Keratinocyte (primary cell): Measurements from ENCODE around the gene WDPCP. TPM values are rescaled to one million over a fixed set of nuclear protein-coding genes. Genes with fewer than 3 reads are reported as not detected.

Source experiments
- DNase-seq: peaks from one replicate; pipeline ENCODE4 v3.0.0-alpha.2; 2011; ENCODE audit warnings: low read depth, missing footprints, low spot score
- FAIRE-seq: peaks from 2 replicates; lab custom pipeline; 2011; peaks lifted over from hg19 to GRCh38; lab: Jason Lieb, UNC
- H2AFZ ChIP-seq: 2 replicates; pipeline ENCODE4 v1.6.0; 2012; ENCODE audit warnings: low read length, control low read depth, inconsistent platforms; ENCODE audit not compliant: control insufficient read depth
- H3K27ac ChIP-seq: 2 replicates; pipeline ENCODE4 v1.5.1; 2011; ENCODE audit warnings: low read length; ENCODE audit not compliant: control insufficient read depth, insufficient read depth
- H3K27me3 ChIP-seq: 3 replicates; pipeline ENCODE4 v1.6.0; 2011; ENCODE audit warnings: low read length; ENCODE audit not compliant: control insufficient read depth, insufficient read depth; ENCODE audit errors: extremely low read depth
- H3K36me3 ChIP-seq, 2 experiments: 2 replicates in 1 of 2; 3 replicates in 1 of 2; pipeline ENCODE4 v1.5.1; 2011; ENCODE audit warnings: low read length in 2 of 2, mild to moderate bottlenecking in 1 of 2; ENCODE audit not compliant: control insufficient read depth in 2 of 2, insufficient read depth in 2 of 2; ENCODE audit errors: extremely low read depth in 1 of 2
- H3K4me1 ChIP-seq: 3 replicates; pipeline ENCODE4 v1.5.1; 2011; ENCODE audit warnings: low read length; ENCODE audit not compliant: control insufficient read depth, insufficient read depth; ENCODE audit errors: extremely low read depth
- H3K4me2 ChIP-seq: 3 replicates; pipeline ENCODE4 v1.6.0; 2011; ENCODE audit warnings: low read depth, low read length; ENCODE audit not compliant: control insufficient read depth, insufficient read depth; ENCODE audit errors: extremely low read depth
- H3K4me3 ChIP-seq, 3 experiments: fragments of 200-600 bp in 1 of 3; sonication (generic) in 1 of 3; 2 replicates in 2 of 3; 3 replicates in 1 of 3; pipeline ENCODE4 v1.5.1; 2011 to 2016; ENCODE audit warnings: low read length in 3 of 3, mild to moderate bottlenecking in 3 of 3, control low read depth in 2 of 3, inconsistent platforms in 1 of 3, low read depth in 1 of 3, mixed read lengths in 1 of 3, mixed run types in 1 of 3, moderate library complexity in 1 of 3; ENCODE audit not compliant: control insufficient read depth in 2 of 3, insufficient read depth in 2 of 3; ENCODE audit errors: extremely low read depth in 1 of 3
- H3K79me2 ChIP-seq: 2 replicates; pipeline ENCODE4 v1.6.0; 2012; ENCODE audit warnings: low read length; ENCODE audit not compliant: control insufficient read depth, insufficient read depth
- H3K9ac ChIP-seq: 3 replicates; pipeline ENCODE4 v1.6.0; 2011; ENCODE audit warnings: low read length; ENCODE audit not compliant: control insufficient read depth, insufficient read depth; ENCODE audit errors: extremely low read depth
- H3K9me1 ChIP-seq: 3 replicates; pipeline ENCODE4 v1.6.0; 2011; ENCODE audit warnings: low read length; ENCODE audit not compliant: control insufficient read depth, insufficient read depth; ENCODE audit errors: extremely low read depth
- H3K9me3 ChIP-seq: 2 replicates; pipeline ENCODE4 v1.5.1; 2012; ENCODE audit warnings: low read depth, low read length; ENCODE audit not compliant: control insufficient read depth
- H4K20me1 ChIP-seq: 3 replicates; pipeline ENCODE4 v1.6.0; 2011; ENCODE audit warnings: low read length; ENCODE audit not compliant: control insufficient read depth, insufficient read depth; ENCODE audit errors: extremely low read depth
- EZH2 ChIP-seq: IDR thresholded peaks from one replicate; pipeline ENCODE4 v1.6.1; 2012; ENCODE audit warnings: inconsistent platforms, mild to moderate bottlenecking, low read length, moderate library complexity
- dilution Hi-C: fragments of 300-500 bp; cut with MboI; formaldehyde crosslinking; loops from one replicate; pipeline ENCODE4 v1.7.0; 2020; ENCODE audit warnings: low sequenced_read_pairs; ENCODE audit not compliant: extremely low pct_ligation_motif_present
- polyA plus RNA-seq, 5 experiments: library from polyadenylated mRNA; depleted of rRNA in 3 of 5; stranded (reverse) in 3 of 5; stranded (forward) in 1 of 5; unstranded in 1 of 5; fragments of >200 nt; gene quantifications; 1 replicate in 1 of 5; 2 replicates in 3 of 5; 3 replicates in 1 of 5; pipeline versions ENCODE4 v1.2.1 to v1.2.3, GENCODE V29; 2011 to 2012; ENCODE audit warnings: missing spikeins in 2 of 5, low read depth in 1 of 5, low replicate concordance in 1 of 5
- TF ChIP-seq, protein P1 (sequence below), 3 experiments: IDR thresholded peaks in 1 of 3; conservative IDR thresholded peaks in 1 of 3; optimal IDR thresholded peaks in 1 of 3; 2 replicates in 2 of 3; 3 replicates in 1 of 3; pipeline versions ENCODE3 to v1.5.1; 2011; ENCODE audit warnings: low read length in 3 of 3, mild to moderate bottlenecking in 3 of 3, moderate library complexity in 2 of 3, control low read depth in 1 of 3, inconsistent platforms in 1 of 3; ENCODE audit not compliant: insufficient read depth in 2 of 3; ENCODE audit errors: extremely low read depth in 1 of 3

Gene WDPCP
- polyA plus RNA-seq, 1 donor (not counting 4 experiments of a cell fraction or from before 2014, with no cell fraction given): 2.9 TPM

DNA sequence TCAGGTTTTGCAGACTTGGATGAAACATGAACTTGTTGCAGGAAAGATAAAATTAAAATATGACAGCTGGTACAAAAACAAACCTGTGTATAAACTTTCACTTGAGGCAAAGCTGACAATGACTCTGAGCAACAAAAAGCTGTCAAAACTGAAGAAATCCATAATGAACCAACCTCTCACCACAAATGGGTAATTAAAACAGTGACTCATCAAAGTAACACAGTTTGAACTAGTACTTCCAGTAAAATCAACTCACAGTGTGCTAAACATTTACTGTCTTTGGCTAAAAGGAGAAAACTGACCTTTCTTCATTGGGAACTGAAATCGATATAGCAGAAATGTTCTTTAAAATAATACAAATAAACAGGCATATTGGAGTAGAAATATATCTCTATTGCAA lies 209.7 kb downstream of the WDPCP start:
- H3K27ac ChIP-seq: no peak overlapping the region
- peak overlapping the region; percentile 27 for H3K4me2 ChIP-seq
- no peak for DNase-seq

DNA sequence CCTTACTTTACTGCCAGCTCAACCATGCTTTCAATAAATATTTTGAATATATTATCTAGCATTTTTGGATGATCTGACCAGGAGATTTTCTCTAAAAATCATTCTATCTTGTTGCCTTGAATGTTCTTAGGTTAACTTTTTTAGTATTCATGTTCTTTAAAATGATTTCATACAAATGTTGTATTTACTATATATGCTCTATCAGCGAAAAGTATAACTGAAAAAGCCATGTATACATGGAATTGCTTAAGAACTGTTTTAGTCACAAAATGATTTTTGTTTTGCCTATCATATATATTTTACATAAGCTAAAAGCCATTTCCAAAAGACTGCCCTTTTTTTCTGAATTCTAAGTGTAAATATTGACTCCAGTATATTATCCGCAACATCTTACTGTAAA lies 213.9 kb downstream of the WDPCP start:
- TF ChIP-seq, protein P1, sequence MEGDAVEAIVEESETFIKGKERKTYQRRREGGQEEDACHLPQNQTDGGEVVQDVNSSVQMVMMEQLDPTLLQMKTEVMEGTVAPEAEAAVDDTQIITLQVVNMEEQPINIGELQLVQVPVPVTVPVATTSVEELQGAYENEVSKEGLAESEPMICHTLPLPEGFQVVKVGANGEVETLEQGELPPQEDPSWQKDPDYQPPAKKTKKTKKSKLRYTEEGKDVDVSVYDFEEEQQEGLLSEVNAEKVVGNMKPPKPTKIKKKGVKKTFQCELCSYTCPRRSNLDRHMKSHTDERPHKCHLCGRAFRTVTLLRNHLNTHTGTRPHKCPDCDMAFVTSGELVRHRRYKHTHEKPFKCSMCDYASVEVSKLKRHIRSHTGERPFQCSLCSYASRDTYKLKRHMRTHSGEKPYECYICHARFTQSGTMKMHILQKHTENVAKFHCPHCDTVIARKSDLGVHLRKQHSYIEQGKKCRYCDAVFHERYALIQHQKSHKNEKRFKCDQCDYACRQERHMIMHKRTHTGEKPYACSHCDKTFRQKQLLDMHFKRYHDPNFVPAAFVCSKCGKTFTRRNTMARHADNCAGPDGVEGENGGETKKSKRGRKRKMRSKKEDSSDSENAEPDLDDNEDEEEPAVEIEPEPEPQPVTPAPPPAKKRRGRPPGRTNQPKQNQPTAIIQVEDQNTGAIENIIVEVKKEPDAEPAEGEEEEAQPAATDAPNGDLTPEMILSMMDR (optimal IDR thresholded peaks at IDR 0.05 in 1 of 3, IDR thresholded peaks at IDR 0.05 in 1 of 3, conservative IDR thresholded peaks at IDR 0.05 in 1 of 3; ENCODE audit: extremely low read depth in 1 of 3, insufficient read depth in 2 of 3, low read length in 3 of 3): no peak
- TF ChIP-seq EZH2: no peak
- FAIRE-seq (no peak), DNase-seq (no peak)
- Histone ChIP-seq H3K9ac (no peak overlapping the region), H3K27me3 (no peaks in the 10 kb centered on the region), H3K27ac (no peak overlapping the region), H3K36me3 (no peaks in the 10 kb centered on the region), H3K4me2 (no peak overlapping the region), H4K20me1 (no peaks in the 10 kb centered on the region), H3K9me1 (no peaks in the 10 kb centered on the region), H3K79me2 (no peaks in the 10 kb centered on the region), H3K9me3 (no peaks in the 10 kb centered on the region), H3K4me1 (peaks cover 12% of the 10 kb centered on the region), H2AFZ (no peak overlapping the region), H3K4me3 (no peak overlapping the region)
- dilution Hi-C loops: no loop called here

More for the DNA sequence above, 209.7 kb downstream of the WDPCP start:
- TF ChIP-seq, protein P1 (optimal IDR thresholded peaks at IDR 0.05 in 1 of 3, IDR thresholded peaks at IDR 0.05 in 1 of 3, conservative IDR thresholded peaks at IDR 0.05 in 1 of 3; ENCODE audit: extremely low read depth in 1 of 3, insufficient read depth in 2 of 3, low read length in 3 of 3): no peak
- no peak for TF ChIP-seq EZH2
- Histone ChIP-seq H2AFZ (peak overlapping the region; percentile 13), H3K27me3 (no peaks in the 10 kb centered on the region), H3K9me3 (no peaks in the 10 kb centered on the region), H3K4me3 (no peak overlapping the region), H3K79me2 (no peaks in the 10 kb centered on the region), H3K9ac (no peak overlapping the region), H3K9me1 (no peaks in the 10 kb centered on the region), H3K4me1 (peaks cover 12% of the 10 kb centered on the region), H4K20me1 (no peaks in the 10 kb centered on the region), H3K36me3 (no peaks in the 10 kb centered on the region)
- peak; percentile 5 for FAIRE-seq
- dilution Hi-C loops: no loop called here
